Lung (tissue), 12 donors: Measurements from ENCODE around the gene API5. TPM values are rescaled to one million over a fixed set of nuclear protein-coding genes. Genes with fewer than 3 reads are reported as not detected.
A peak's percentile ranks its signal among the peaks of the same experiment; 100 is the strongest.

Experiments
- ATAC-seq: fragments of 200-7000 bp; cut with Tn5 transposase; one replicate; pipeline ENCODE4 v1.9.1; 2020; ENCODE audit warnings: moderate number of reproducible peaks; ENCODE audit not compliant: insufficient read depth, low FRiP score
- DNase-seq, 3 donors: peaks; one replicate each; pipeline ENCODE4 v3.0.0-alpha.2; 2013 to 2017
- H3K27ac ChIP-seq, 2 donors: one replicate each; pipeline ENCODE4 v1.5.1; 2013; ENCODE audit warnings: mild to moderate bottlenecking in 2 of 2, moderate library complexity in 2 of 2, control low read depth in 1 of 2, inconsistent platforms in 1 of 2, low read depth in 1 of 2, low read length in 1 of 2
- H3K27me3 ChIP-seq, 3 donors: one replicate each; pipeline ENCODE4 v1.5.1; 2013; ENCODE audit warnings: low read length in 2 of 3; ENCODE audit not compliant: control insufficient read depth in 3 of 3, insufficient read depth in 3 of 3
- H3K36me3 ChIP-seq, 4 donors: one replicate each; pipeline ENCODE4 v1.5.1; 2013; ENCODE audit warnings: low read length in 4 of 4, mild to moderate bottlenecking in 1 of 4, moderate library complexity in 1 of 4; ENCODE audit not compliant: control insufficient read depth in 4 of 4, insufficient read depth in 4 of 4
- H3K4me1 ChIP-seq, 5 donors: one replicate each; pipeline ENCODE4 v1.5.1; 2013; ENCODE audit warnings: low read length in 5 of 5, mild to moderate bottlenecking in 2 of 5, moderate library complexity in 1 of 5; ENCODE audit not compliant: control insufficient read depth in 5 of 5, insufficient read depth in 5 of 5
- H3K4me3 ChIP-seq: one replicate; pipeline ENCODE4 v1.5.1; 2013; ENCODE audit warnings: mild to moderate bottlenecking, control low read depth, moderate library complexity
- H3K9ac ChIP-seq, 2 donors: one replicate each; pipeline ENCODE4 v1.5.1; 2013; ENCODE audit warnings: low read length in 2 of 2, control low read depth in 1 of 2; ENCODE audit not compliant: insufficient read depth in 1 of 2
- H3K9me3 ChIP-seq, 4 donors: one replicate each; pipeline ENCODE4 v1.5.1; 2013; ENCODE audit warnings: low read length in 3 of 4, mild to moderate bottlenecking in 1 of 4, moderate library complexity in 1 of 4; ENCODE audit not compliant: control insufficient read depth in 4 of 4, insufficient read depth in 3 of 4
- CTCF ChIP-seq: IDR thresholded peaks from 2 replicates; pipeline ENCODE4 v1.5.1; 2012; ENCODE audit warnings: mild to moderate bottlenecking; ENCODE audit errors: control extremely low read depth, extremely low read depth
- WGBS, 2 donors: extraction: QIAGEN DNeasy Blood & Tissue Kit; methylation state at CpG; one replicate each; pipeline ENCODE4 v1.1.7; 2013; 5-methylcytosine and 5-hydroxymethylcytosine counted together
- polyA plus RNA-seq, 2 donors: library from polyadenylated mRNA; stranded (reverse); fragments of 200-250 nt; gene quantifications; one replicate each; pipeline ENCODE4 v1.2.1, GENCODE V29; 2013
- total RNA-seq, 2 donors: library from RNA; depleted of rRNA in 1 of 2; stranded (reverse); fragments of >200 nt in 1 of 2; gene quantifications; one replicate each; pipeline ENCODE4 v1.2.1, GENCODE V29; 2014 to 2021
- donor health status: control.
- donor health status: control.
- donor health status: Bipolar disorder and iron deficiency.
- donor health status: healthy.
- donor health status: DM: yes; HTN: yes; CAD: no.

Gene API5
- total and polyA plus RNA-seq, 4 donors, result 26.6 to 88.6 (median 65.8) TPM

GRCh38 chr11:43282607-43283440, 29.0 kb upstream of the API5 start:
- peaks cover 0 to 10% (median 0%) of the 10 kb centered on the region in 5 donors for H3K4me1 ChIP-seq
- DNase-seq (peak; percentile 56 to 82 (median 57)), ATAC-seq (no peak)
- H3K27ac ChIP-seq, result no peak overlapping the region
- no peaks in the 10 kb centered on the region for H3K36me3 ChIP-seq
- 16 to 22% methylated on average over 19 of the region's 19 CpGs for WGBS, 2 donors
- H3K4me3 ChIP-seq, result no peak overlapping the region
- no peak overlapping the region for H3K9ac ChIP-seq
- TF ChIP-seq CTCF, result peak; percentile 50
- peaks cover 0 to 3% (median 0%) of the 10 kb centered on the region in 3 donors for H3K27me3 ChIP-seq
- H3K9me3 ChIP-seq, result no peaks in the 10 kb centered on the region

GRCh38 chr11:43285826-43286225, 26.0 kb upstream of the API5 start:
- DNase-seq, result no peak
- 76 to 82% methylated on average over 4 of the region's 4 CpGs for WGBS, 2 donors

GRCh38 chr11:43289368-43289767, 22.4 kb upstream of the API5 start:
- TF ChIP-seq CTCF, result no peak
- WGBS, 2 donors, result 93 to 97% methylated on average over 3 of the region's 3 CpGs
- H3K9me3 ChIP-seq, result no peaks in the 10 kb centered on the region

More at GRCh38 chr11:43285826-43286225, 26.0 kb upstream of the API5 start:
- peaks cover 0 to 3% (median 0%) of the 10 kb centered on the region in 3 donors for H3K27me3 ChIP-seq
- H3K36me3 ChIP-seq, result no peaks in the 10 kb centered on the region
- peaks cover 0 to 10% (median 0%) of the 10 kb centered on the region in 5 donors for H3K4me1 ChIP-seq
- H3K9me3 ChIP-seq, result no peaks in the 10 kb centered on the region
- no peak for ATAC-seq
- H3K4me3 ChIP-seq, result no peak overlapping the region
- TF ChIP-seq CTCF, result no peak
- H3K27ac ChIP-seq, result no peak overlapping the region
- H3K9ac ChIP-seq, result no peak overlapping the region

More at GRCh38 chr11:43289368-43289767, 22.4 kb upstream of the API5 start:
- DNase-seq, result no peak
- ATAC-seq, result no peak
- Histone ChIP-seq H3K4me3 (no peak overlapping the region), H3K27me3 (no peaks in the 10 kb centered on the region), H3K36me3 (no peaks in the 10 kb centered on the region), H3K9ac (no peak overlapping the region), H3K4me1 (no peaks in the 10 kb centered on the region), H3K27ac (no peak overlapping the region)
